ENCODE results near the gene UGT1A8. TPM values are rescaled to one million over a fixed set of nuclear protein-coding genes. Genes with fewer than 3 reads are reported as not detected.

The UGT1A8 gene
- total and polyA plus RNA-seq, 2 donors (not counting 1 experiment from before 2014, with no cell fraction given): not detected

DNA sequence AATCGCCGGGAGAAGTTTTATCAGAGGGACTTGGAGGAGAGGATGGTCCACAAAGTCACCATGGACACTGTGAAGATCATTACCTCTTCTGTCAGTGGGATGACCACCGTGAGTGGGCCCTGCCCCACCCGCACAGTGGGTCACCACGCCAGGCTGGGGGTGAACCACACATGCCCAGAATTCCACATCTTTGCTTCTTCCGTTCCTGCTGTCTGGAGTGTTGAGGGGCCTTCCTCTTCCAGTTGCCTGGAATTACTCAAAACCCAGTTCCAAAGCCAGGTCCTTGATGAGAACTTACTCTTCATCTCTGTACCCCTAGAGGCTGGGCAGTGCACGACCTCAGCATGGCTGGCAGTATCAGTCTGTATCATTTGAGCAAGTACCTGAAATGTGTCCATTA lies 182.8 kb downstream of the UGT1A8 start:
- Histone ChIP-seq H4K20me1 (ENCODE audit: control insufficient read depth, insufficient read depth, low read length, poor library complexity, severe bottlenecking) (no peaks in the 10 kb centered on the region), H3K27ac (ENCODE audit: low read length in 2 of 2) (no peak overlapping the region), H3K79me2 (ENCODE audit: control insufficient read depth, insufficient read depth, low read length) (no peaks in the 10 kb centered on the region), H3K36me3 (replicated peaks in 1 of 2; ENCODE audit: control extremely low read depth in 1 of 2, control insufficient read depth in 1 of 2, extremely low read depth in 1 of 2, insufficient read depth in 2 of 2, low read length in 1 of 2) (no peaks in the 10 kb centered on the region), H3K9ac (ENCODE audit: low read length) (no peak overlapping the region), H3K4me1 (ENCODE audit: control insufficient read depth in 2 of 2, insufficient read depth in 2 of 2, low read length in 2 of 2) (no peaks in the 10 kb centered on the region), H3K4me2 (replicated peaks; ENCODE audit: low read depth, low read length, poor library complexity, severe bottlenecking) (no peak overlapping the region), H3K4me3 (ENCODE audit: control extremely low read depth in 1 of 5, extremely low read depth in 1 of 5, insufficient read depth in 1 of 5, low read depth in 2 of 5, low read length in 4 of 5) (no peak overlapping the region), H2AFZ (ENCODE audit: insufficient read depth, low read depth, low read length, poor library complexity, severe bottlenecking) (no peak overlapping the region), H3K9me3 (ENCODE audit: control extremely low read depth in 1 of 3, control insufficient read depth in 2 of 3, insufficient read depth in 1 of 3, low read length in 2 of 3) (no peaks in the 10 kb centered on the region), H3K27me3 (replicated peaks in 1 of 4; ENCODE audit: control extremely low read depth in 1 of 4, control insufficient read depth in 3 of 4, insufficient read depth in 4 of 4, low read length in 3 of 4) (peaks cover 0 to 6% (median 0%) of the 10 kb centered on the region in 4 experiments)
- Mint-ChIP-seq H3K4me3 (no peak overlapping the region), H3K4me1 (no peaks in the 10 kb centered on the region), H3K9me3 (ENCODE audit: insufficient read depth) (peaks cover 2% of the 10 kb centered on the region), H3K27ac (no peak overlapping the region), H3K27me3 (peaks cover 17% of the 10 kb centered on the region)
- ChIA-PET POLR2A (no interaction called here), CTCF (no interaction called here)
- intact Hi-C loops (cut with micrococcal nuclease): no loop called here
- WGBS (ENCODE audit: insufficient coverage): 85% methylated on average over 7 of the region's 7 CpGs
- DNase-seq (no peak), ATAC-seq (ENCODE audit: low read depth) (no peak)
- no peak for TF ChIP-seq EZH2 (IDR thresholded peaks at IDR 0.05; ENCODE audit: borderline replicate concordance, insufficient read depth, low read depth, low read length, poor library complexity, severe bottlenecking)
- TF ChIP-seq, protein P1, sequence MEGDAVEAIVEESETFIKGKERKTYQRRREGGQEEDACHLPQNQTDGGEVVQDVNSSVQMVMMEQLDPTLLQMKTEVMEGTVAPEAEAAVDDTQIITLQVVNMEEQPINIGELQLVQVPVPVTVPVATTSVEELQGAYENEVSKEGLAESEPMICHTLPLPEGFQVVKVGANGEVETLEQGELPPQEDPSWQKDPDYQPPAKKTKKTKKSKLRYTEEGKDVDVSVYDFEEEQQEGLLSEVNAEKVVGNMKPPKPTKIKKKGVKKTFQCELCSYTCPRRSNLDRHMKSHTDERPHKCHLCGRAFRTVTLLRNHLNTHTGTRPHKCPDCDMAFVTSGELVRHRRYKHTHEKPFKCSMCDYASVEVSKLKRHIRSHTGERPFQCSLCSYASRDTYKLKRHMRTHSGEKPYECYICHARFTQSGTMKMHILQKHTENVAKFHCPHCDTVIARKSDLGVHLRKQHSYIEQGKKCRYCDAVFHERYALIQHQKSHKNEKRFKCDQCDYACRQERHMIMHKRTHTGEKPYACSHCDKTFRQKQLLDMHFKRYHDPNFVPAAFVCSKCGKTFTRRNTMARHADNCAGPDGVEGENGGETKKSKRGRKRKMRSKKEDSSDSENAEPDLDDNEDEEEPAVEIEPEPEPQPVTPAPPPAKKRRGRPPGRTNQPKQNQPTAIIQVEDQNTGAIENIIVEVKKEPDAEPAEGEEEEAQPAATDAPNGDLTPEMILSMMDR (IDR thresholded peaks at IDR 0.05): no peak

DNA sequence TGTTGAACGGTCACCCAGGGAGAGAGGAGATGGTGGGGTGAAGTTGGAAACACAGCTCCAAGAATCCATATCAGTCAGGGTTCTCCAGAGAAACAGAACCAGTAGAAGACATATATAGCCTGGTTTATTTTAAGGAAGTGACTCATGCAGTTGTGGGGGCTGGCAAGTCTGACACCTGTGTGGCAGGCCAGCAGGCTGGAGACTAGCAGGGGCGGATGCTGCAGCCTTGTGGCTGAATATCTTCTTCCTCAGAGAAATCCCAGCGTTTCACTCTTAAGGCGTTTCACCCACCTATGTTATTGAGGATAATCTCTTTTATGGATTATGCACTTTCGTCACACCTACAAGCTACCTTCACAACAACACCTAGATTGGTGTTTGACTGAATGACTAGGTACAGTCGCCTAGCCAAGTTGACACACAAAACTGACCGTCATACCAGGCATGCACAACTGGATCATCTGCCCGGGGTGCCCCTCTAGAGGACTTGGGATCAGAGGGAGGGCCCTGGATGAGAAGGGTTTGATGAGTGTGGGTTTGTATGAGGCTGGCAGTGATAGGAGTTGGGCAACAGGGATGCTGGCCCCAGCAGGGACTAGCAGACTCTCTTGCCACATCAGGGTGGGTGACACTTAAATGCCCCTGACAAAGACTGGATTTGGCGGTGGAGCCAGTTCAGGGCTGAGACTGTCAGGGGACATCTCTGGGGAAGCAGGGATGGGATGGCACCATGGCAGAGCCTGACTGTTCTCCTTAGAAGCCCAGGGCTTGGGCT lies 184.1 kb downstream of the UGT1A8 start:
- 87% methylated on average over 4 of the region's 9 CpGs for WGBS (ENCODE audit: insufficient coverage)
- Mint-ChIP-seq H3K4me3 (no peak overlapping the region), H3K4me1 (no peaks in the 10 kb centered on the region), H3K27ac (no peak overlapping the region), H3K9me3 (ENCODE audit: insufficient read depth) (peaks cover under 1% of the 10 kb centered on the region), H3K27me3 (peaks cover 17% of the 10 kb centered on the region)
- CTCF ChIA-PET: no interaction called here
- Histone ChIP-seq H3K27me3 (replicated peaks in 1 of 4; ENCODE audit: control extremely low read depth in 1 of 4, control insufficient read depth in 3 of 4, insufficient read depth in 4 of 4, low read length in 3 of 4) (peaks cover 0 to 6% (median 0%) of the 10 kb centered on the region in 4 experiments), H4K20me1 (ENCODE audit: control insufficient read depth, insufficient read depth, low read length, poor library complexity, severe bottlenecking) (no peaks in the 10 kb centered on the region), H2AFZ (ENCODE audit: insufficient read depth, low read depth, low read length, poor library complexity, severe bottlenecking) (no peak overlapping the region), H3K79me2 (ENCODE audit: control insufficient read depth, insufficient read depth, low read length) (no peaks in the 10 kb centered on the region), H3K9me3 (ENCODE audit: control extremely low read depth in 1 of 3, control insufficient read depth in 2 of 3, insufficient read depth in 1 of 3, low read length in 2 of 3) (no peaks in the 10 kb centered on the region), H3K4me2 (replicated peaks; ENCODE audit: low read depth, low read length, poor library complexity, severe bottlenecking) (no peak overlapping the region), H3K4me1 (ENCODE audit: control insufficient read depth in 2 of 2, insufficient read depth in 2 of 2, low read length in 2 of 2) (no peaks in the 10 kb centered on the region), H3K4me3 (ENCODE audit: control extremely low read depth in 1 of 5, extremely low read depth in 1 of 5, insufficient read depth in 1 of 5, low read depth in 2 of 5, low read length in 4 of 5) (no peak overlapping the region), H3K27ac (ENCODE audit: low read length in 2 of 2) (no peak overlapping the region), H3K9ac (ENCODE audit: low read length) (no peak overlapping the region), H3K36me3 (replicated peaks in 1 of 2; ENCODE audit: control extremely low read depth in 1 of 2, control insufficient read depth in 1 of 2, extremely low read depth in 1 of 2, insufficient read depth in 2 of 2, low read length in 1 of 2) (no peaks in the 10 kb centered on the region)
- ATAC-seq (ENCODE audit: low read depth): no peak
- TF ChIP-seq, protein P1 (IDR thresholded peaks at IDR 0.05): no peak
- no peak for TF ChIP-seq EZH2 (IDR thresholded peaks at IDR 0.05; ENCODE audit: borderline replicate concordance, insufficient read depth, low read depth, low read length, poor library complexity, severe bottlenecking)
- POLR2A ChIA-PET: no interaction called here
- no peak for DNase-seq
- intact Hi-C loops (cut with micrococcal nuclease): no loop called here

Data from B cell (primary cell).